ENCODE data around the gene GRIK4. TPM values are rescaled to one million over a fixed set of nuclear protein-coding genes. Genes with fewer than 3 reads are reported as not detected.

The GRIK4 gene
- polyA plus RNA-seq, 1 of the 3 experiments (the other 2 are of a cell fraction) = 0.03 TPM

- Histone ChIP-seq H3K4me3 (ENCODE audit: low read depth in 2 of 2, low read length in 1 of 2) (no peak overlapping the region), H3K79me2 (ENCODE audit: insufficient read depth) (no peaks in the 10 kb centered on the region), H2AFZ (ENCODE audit: low read depth) (no peak overlapping the region), H3K27ac (ENCODE audit: low read depth in 2 of 2, low read length in 1 of 2) (peak overlapping the region in 1 of 2 experiments; percentile 92; a peak in 2 of 4 replicates), H3K9ac (no peak overlapping the region), H3K27me3 (ENCODE audit: insufficient read depth) (no peaks in the 10 kb centered on the region), H3K4me2 (no peak overlapping the region), H3K9me2 (no peaks in the 10 kb centered on the region), H3K4me1 (ENCODE audit: control insufficient read depth in 1 of 2, insufficient read depth in 2 of 2, low read depth in 1 of 2, low read length in 1 of 2) (peaks cover 0 to 45% of the 10 kb centered on the region in 2 experiments; a peak in 2 of 4 replicates), H4K20me1 (ENCODE audit: insufficient read depth) (no peaks in the 10 kb centered on the region), H3F3A (replicated peaks; ENCODE audit: insufficient read depth) (no peaks in the 10 kb centered on the region), H3K9me3 (no peaks in the 10 kb centered on the region), H3K36me3 (replicated peaks in 1 of 2; ENCODE audit: control insufficient read depth in 1 of 2, insufficient read depth in 2 of 2, low read length in 1 of 2) (no peaks in the 10 kb centered on the region)
- POLR2A ChIA-PET = interaction anchor here (0.9 kb wide), 1 partner anchor 185 kb away, joined by 3 read pairs; no protein-coding TSS in a partner anchor
- CTCF ChIA-PET = interaction anchor here (0.6 to 1.8 kb wide), 8 partner anchors 10 to 398 kb away, joined by 3 to 10 read pairs (median 3); partner anchors contain the start of gene GRIK4
- WGBS (ENCODE audit: low lambda C conversion rate) = 80% methylated on average over 10 of the region's 14 CpGs
- peak; percentile 71 for DNase-seq
- TF ChIP-seq GATA2 (CRISPR knock-in tag; IDR thresholded peaks at IDR 0.05) (peak; percentile 58), JUND (IDR thresholded peaks at IDR 0.05) (no peak), CHD2 (IDR thresholded peaks at IDR 0.05; ENCODE audit: low read length, partially characterized antibody) (peak; percentile 15), EP300 (IDR thresholded peaks at IDR 0.05; ENCODE audit: borderline replicate concordance in 1 of 2, low read depth in 1 of 2, low read length in 1 of 2) (peak in 1 of 2 experiments; percentile 24; a peak in 2 of 4 replicates), FOSL2 (IDR thresholded peaks at IDR 0.05; ENCODE audit: borderline replicate concordance, low read depth) (no peak), RAD21 (IDR thresholded peaks at IDR 0.05; ENCODE audit: low read length) (peak; percentile 32), FOXJ3 (CRISPR knock-in tag; IDR thresholded peaks at IDR 0.05) (peak; percentile 75), RCOR1 (IDR thresholded peaks at IDR 0.05; ENCODE audit: low read length) (peak; percentile 55; the same call in 1 of the 2 replicates), SMC3 (IDR thresholded peaks at IDR 0.05; ENCODE audit: low read depth, low read length) (no peak; the same call in 1 of the 2 replicates), MXI1 (IDR thresholded peaks at IDR 0.05; ENCODE audit: low read depth, low read length) (peak; percentile 78)
- TF ChIP-seq, protein P1, sequence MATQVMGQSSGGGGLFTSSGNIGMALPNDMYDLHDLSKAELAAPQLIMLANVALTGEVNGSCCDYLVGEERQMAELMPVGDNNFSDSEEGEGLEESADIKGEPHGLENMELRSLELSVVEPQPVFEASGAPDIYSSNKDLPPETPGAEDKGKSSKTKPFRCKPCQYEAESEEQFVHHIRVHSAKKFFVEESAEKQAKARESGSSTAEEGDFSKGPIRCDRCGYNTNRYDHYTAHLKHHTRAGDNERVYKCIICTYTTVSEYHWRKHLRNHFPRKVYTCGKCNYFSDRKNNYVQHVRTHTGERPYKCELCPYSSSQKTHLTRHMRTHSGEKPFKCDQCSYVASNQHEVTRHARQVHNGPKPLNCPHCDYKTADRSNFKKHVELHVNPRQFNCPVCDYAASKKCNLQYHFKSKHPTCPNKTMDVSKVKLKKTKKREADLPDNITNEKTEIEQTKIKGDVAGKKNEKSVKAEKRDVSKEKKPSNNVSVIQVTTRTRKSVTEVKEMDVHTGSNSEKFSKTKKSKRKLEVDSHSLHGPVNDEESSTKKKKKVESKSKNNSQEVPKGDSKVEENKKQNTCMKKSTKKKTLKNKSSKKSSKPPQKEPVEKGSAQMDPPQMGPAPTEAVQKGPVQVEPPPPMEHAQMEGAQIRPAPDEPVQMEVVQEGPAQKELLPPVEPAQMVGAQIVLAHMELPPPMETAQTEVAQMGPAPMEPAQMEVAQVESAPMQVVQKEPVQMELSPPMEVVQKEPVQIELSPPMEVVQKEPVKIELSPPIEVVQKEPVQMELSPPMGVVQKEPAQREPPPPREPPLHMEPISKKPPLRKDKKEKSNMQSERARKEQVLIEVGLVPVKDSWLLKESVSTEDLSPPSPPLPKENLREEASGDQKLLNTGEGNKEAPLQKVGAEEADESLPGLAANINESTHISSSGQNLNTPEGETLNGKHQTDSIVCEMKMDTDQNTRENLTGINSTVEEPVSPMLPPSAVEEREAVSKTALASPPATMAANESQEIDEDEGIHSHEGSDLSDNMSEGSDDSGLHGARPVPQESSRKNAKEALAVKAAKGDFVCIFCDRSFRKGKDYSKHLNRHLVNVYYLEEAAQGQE (IDR thresholded peaks at IDR 0.05; ENCODE audit: low read depth, low read length) = no peak
These were observed 43.4 kb downstream of the GRIK4 start for GRCh38 chr11:120554766-120555432.

DNA sequence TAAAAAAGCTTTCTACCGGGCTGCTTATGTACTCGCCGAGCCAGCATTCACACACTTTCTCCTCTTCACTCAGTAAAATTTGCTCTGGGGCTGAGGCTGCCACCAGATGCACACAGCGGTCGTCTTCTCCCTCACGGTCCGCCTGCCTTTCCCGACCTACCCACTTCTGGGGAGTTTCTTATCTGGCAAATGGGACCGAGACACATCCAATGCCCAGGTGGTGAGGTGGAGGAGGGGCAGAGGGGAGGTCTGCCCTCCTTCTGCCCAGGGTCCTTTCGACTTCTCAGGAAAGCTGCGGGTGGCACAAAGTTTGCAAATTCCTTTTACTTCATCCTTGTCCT, 43.9 kb downstream of the GRIK4 start:
- ChIA-PET POLR2A (interaction anchor here (0.9 kb wide), 1 partner anchor 185 kb away, joined by 3 read pairs; no protein-coding TSS in a partner anchor), CTCF (interaction anchor here (0.6 to 1.8 kb wide), 8 partner anchors 11 to 397 kb away, joined by 3 to 10 read pairs (median 3); partner anchors contain the start of gene GRIK4)
- Histone ChIP-seq H3K4me2 (no peak overlapping the region), H3K9me2 (no peaks in the 10 kb centered on the region), H3K9ac (no peak overlapping the region), H3K27ac (ENCODE audit: low read depth in 2 of 2, low read length in 1 of 2) (peak overlapping the region in 1 of 2 experiments; percentile 92; a peak in 2 of 4 replicates), H3K9me3 (no peaks in the 10 kb centered on the region), H3F3A (replicated peaks; ENCODE audit: insufficient read depth) (no peaks in the 10 kb centered on the region), H3K27me3 (ENCODE audit: insufficient read depth) (no peaks in the 10 kb centered on the region), H3K4me1 (ENCODE audit: control insufficient read depth in 1 of 2, insufficient read depth in 2 of 2, low read depth in 1 of 2, low read length in 1 of 2) (peaks cover 0 to 45% of the 10 kb centered on the region in 2 experiments; a peak in 2 of 4 replicates), H3K36me3 (replicated peaks in 1 of 2; ENCODE audit: control insufficient read depth in 1 of 2, insufficient read depth in 2 of 2, low read length in 1 of 2) (no peaks in the 10 kb centered on the region), H4K20me1 (ENCODE audit: insufficient read depth) (no peaks in the 10 kb centered on the region), H3K79me2 (ENCODE audit: insufficient read depth) (no peaks in the 10 kb centered on the region), H2AFZ (ENCODE audit: low read depth) (no peak overlapping the region), H3K4me3 (ENCODE audit: low read depth in 2 of 2, low read length in 1 of 2) (no peak overlapping the region)
- 67% methylated on average over 11 of the region's 11 CpGs for WGBS (ENCODE audit: low lambda C conversion rate)
- DNase-seq = peak; percentile 47
- TF ChIP-seq, protein P1 (IDR thresholded peaks at IDR 0.05; ENCODE audit: low read depth, low read length) = no peak
- TF ChIP-seq RCOR1 (IDR thresholded peaks at IDR 0.05; ENCODE audit: low read length) = no peak
- TF ChIP-seq IRF3 (IDR thresholded peaks at IDR 0.05; ENCODE audit: low read depth, low read length) = no peak
- no peak for TF ChIP-seq ELF1 (IDR thresholded peaks at IDR 0.05)
- TF ChIP-seq, protein P2, sequence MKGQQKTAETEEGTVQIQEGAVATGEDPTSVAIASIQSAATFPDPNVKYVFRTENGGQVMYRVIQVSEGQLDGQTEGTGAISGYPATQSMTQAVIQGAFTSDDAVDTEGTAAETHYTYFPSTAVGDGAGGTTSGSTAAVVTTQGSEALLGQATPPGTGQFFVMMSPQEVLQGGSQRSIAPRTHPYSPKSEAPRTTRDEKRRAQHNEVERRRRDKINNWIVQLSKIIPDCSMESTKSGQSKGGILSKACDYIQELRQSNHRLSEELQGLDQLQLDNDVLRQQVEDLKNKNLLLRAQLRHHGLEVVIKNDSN (IDR thresholded peaks at IDR 0.05; ENCODE audit: borderline replicate concordance, low read depth) = no peak
- TF ChIP-seq MXI1 (IDR thresholded peaks at IDR 0.05; ENCODE audit: low read depth, low read length) = no peak
- TF ChIP-seq NRF1 (IDR thresholded peaks at IDR 0.05; ENCODE audit: low read depth, low read length) = no peak

Data from SK-N-SH (cell line).